HUES6 (cell line): Measurements from ENCODE around the gene NCKAP5.

Experiments used
- H3K27ac ChIP-seq: 2 replicates; pipeline ENCODE4 v1.7.0; 2013; ENCODE audit warnings: low read depth, mild to moderate bottlenecking, low read length, inconsistent platforms
- H3K27me3 ChIP-seq: 2 replicates; pipeline ENCODE4 v1.6.1; 2013; ENCODE audit warnings: low read length; ENCODE audit not compliant: control insufficient read depth, insufficient read depth
- H3K36me3 ChIP-seq: 2 replicates; pipeline ENCODE4 v1.6.1; 2013; ENCODE audit warnings: low read length; ENCODE audit not compliant: control insufficient read depth, insufficient read depth
- H3K4me1 ChIP-seq: 2 replicates; pipeline ENCODE4 v1.6.1; 2013; ENCODE audit warnings: low read length; ENCODE audit not compliant: control insufficient read depth, insufficient read depth
- H3K4me3 ChIP-seq: 2 replicates; pipeline ENCODE4 v1.5.1; 2013; ENCODE audit warnings: low read depth, low read length
- H3K9ac ChIP-seq: one replicate; pipeline ENCODE4 v1.6.1; 2013; ENCODE audit warnings: mild to moderate bottlenecking, low read length
- H3K9me3 ChIP-seq: 2 replicates; pipeline ENCODE4 v1.6.1; 2013; ENCODE audit warnings: low read depth, low read length; ENCODE audit not compliant: control insufficient read depth, insufficient read depth

The NCKAP5 gene

GRCh38 chr2:133418671-133419070 is 149.6 kb downstream of the NCKAP5 start:
- no peaks in the 10 kb centered on the region for H3K9me3 ChIP-seq
- H3K4me3 ChIP-seq: no peak overlapping the region
- H3K36me3 ChIP-seq: no peaks in the 10 kb centered on the region
- no peaks in the 10 kb centered on the region for H3K27me3 ChIP-seq
- no peak overlapping the region for H3K9ac ChIP-seq
- H3K4me1 ChIP-seq: peaks cover 27% of the 10 kb centered on the region
- no peak overlapping the region for H3K27ac ChIP-seq

GRCh38 chr2:133418021-133418420 is 150.2 kb downstream of the NCKAP5 start:
- Histone ChIP-seq H3K36me3 (no peaks in the 10 kb centered on the region), H3K9me3 (no peaks in the 10 kb centered on the region), H3K4me3 (no peak overlapping the region), H3K9ac (no peak overlapping the region), H3K27ac (no peak overlapping the region), H3K27me3 (no peaks in the 10 kb centered on the region), H3K4me1 (peaks cover 24% of the 10 kb centered on the region)

GRCh38 chr2:133417415-133417814 is 150.8 kb downstream of the NCKAP5 start:
- H3K27me3 ChIP-seq: no peaks in the 10 kb centered on the region
- H3K36me3 ChIP-seq: no peaks in the 10 kb centered on the region
- no peak overlapping the region for H3K27ac ChIP-seq
- H3K4me3 ChIP-seq: no peak overlapping the region
- H3K9ac ChIP-seq: no peak overlapping the region
- H3K4me1 ChIP-seq: peaks cover 18% of the 10 kb centered on the region
- no peaks in the 10 kb centered on the region for H3K9me3 ChIP-seq

- Histone ChIP-seq H3K9ac (no peak overlapping the region), H3K4me3 (no peak overlapping the region), H3K9me3 (no peaks in the 10 kb centered on the region), H3K36me3 (no peaks in the 10 kb centered on the region), H3K4me1 (peaks cover 14% of the 10 kb centered on the region), H3K27me3 (no peaks in the 10 kb centered on the region), H3K27ac (no peak overlapping the region)
Observed at GRCh38 chr2:133416736-133417135, 151.5 kb downstream of the NCKAP5 start.

- peaks cover 11% of the 10 kb centered on the region for H3K4me1 ChIP-seq
- H3K27me3 ChIP-seq: no peaks in the 10 kb centered on the region; the same call in 1 of the 2 replicates
- no peak overlapping the region for H3K27ac ChIP-seq
- H3K9me3 ChIP-seq: no peaks in the 10 kb centered on the region
- no peak overlapping the region for H3K9ac ChIP-seq
- H3K4me3 ChIP-seq: no peak overlapping the region
- H3K36me3 ChIP-seq: no peaks in the 10 kb centered on the region
Observed at GRCh38 chr2:133416146-133416545, 152.1 kb downstream of the NCKAP5 start.

GRCh38 chr2:133415210-133415876 is 152.9 kb downstream of the NCKAP5 start:
- Histone ChIP-seq H3K27ac (no peak overlapping the region), H3K4me1 (peaks cover 6% of the 10 kb centered on the region)

GRCh38 chr2:133414486-133415209 is 153.6 kb downstream of the NCKAP5 start:
- Histone ChIP-seq H3K9ac (no peak overlapping the region), H3K4me3 (no peak overlapping the region), H3K36me3 (no peaks in the 10 kb centered on the region), H3K27me3 (no peaks in the 10 kb centered on the region; the same call in 1 of the 2 replicates), H3K4me1 (peaks cover 6% of the 10 kb centered on the region), H3K9me3 (no peaks in the 10 kb centered on the region), H3K27ac (no peak overlapping the region)

More at GRCh38 chr2:133415210-133415876, 152.9 kb downstream of the NCKAP5 start:
- Histone ChIP-seq H3K36me3 (no peaks in the 10 kb centered on the region), H3K27me3 (no peaks in the 10 kb centered on the region; the same call in 1 of the 2 replicates), H3K9me3 (no peaks in the 10 kb centered on the region), H3K9ac (no peak overlapping the region), H3K4me3 (no peak overlapping the region)

- peaks cover 6% of the 10 kb centered on the region for H3K4me1 ChIP-seq
- H3K9me3 ChIP-seq: no peaks in the 10 kb centered on the region
- H3K27ac ChIP-seq: no peak overlapping the region
- no peak overlapping the region for H3K4me3 ChIP-seq
- no peaks in the 10 kb centered on the region for H3K36me3 ChIP-seq
- no peak overlapping the region for H3K9ac ChIP-seq
- no peaks in the 10 kb centered on the region; the same call in 1 of the 2 replicates for H3K27me3 ChIP-seq
Observed at GRCh38 chr2:133413863-133414262, 154.4 kb downstream of the NCKAP5 start.

GRCh38 chr2:133412694-133413093 is 155.6 kb downstream of the NCKAP5 start:
- H3K9ac ChIP-seq: no peak overlapping the region
- no peaks in the 10 kb centered on the region for H3K9me3 ChIP-seq
- peaks cover 6% of the 10 kb centered on the region for H3K4me1 ChIP-seq
- H3K27ac ChIP-seq: no peak overlapping the region
- no peak overlapping the region for H3K4me3 ChIP-seq
- H3K36me3 ChIP-seq: no peaks in the 10 kb centered on the region
- no peaks in the 10 kb centered on the region; the same call in 1 of the 2 replicates for H3K27me3 ChIP-seq

GRCh38 chr2:133411857-133412256 is 156.4 kb downstream of the NCKAP5 start:
- Histone ChIP-seq H3K36me3 (no peaks in the 10 kb centered on the region), H3K4me1 (peaks cover 6% of the 10 kb centered on the region), H3K9me3 (no peaks in the 10 kb centered on the region), H3K4me3 (no peak overlapping the region), H3K9ac (no peak overlapping the region), H3K27ac (no peak overlapping the region), H3K27me3 (no peaks in the 10 kb centered on the region; the same call in 1 of the 2 replicates)

- no peaks in the 10 kb centered on the region for H3K36me3 ChIP-seq
- H3K27me3 ChIP-seq: no peaks in the 10 kb centered on the region; the same call in 1 of the 2 replicates
- no peak overlapping the region for H3K9ac ChIP-seq
- H3K4me1 ChIP-seq: peaks cover 6% of the 10 kb centered on the region
- no peak overlapping the region for H3K27ac ChIP-seq
- no peaks in the 10 kb centered on the region for H3K9me3 ChIP-seq
- no peak overlapping the region for H3K4me3 ChIP-seq
Observed at GRCh38 chr2:133411101-133411500, 157.2 kb downstream of the NCKAP5 start.
